Nephron (organoid): ENCODE measurements around the gene BRINP2.

Experiments
- H3K27ac Mint-ChIP-seq, 3 experiments: 2 replicates each; pipeline ENCODE4 v1.8.0; 2020; ENCODE audit warnings: mixed read lengths in 3 of 3, mild to moderate bottlenecking in 2 of 3, moderate library complexity in 1 of 3
- H3K27me3 Mint-ChIP-seq: 2 replicates; pipeline ENCODE4 v1.8.0; 2021; ENCODE audit warnings: low read depth, mild to moderate bottlenecking, moderate library complexity, mixed read lengths
- H3K36me3 Mint-ChIP-seq: 2 replicates; pipeline ENCODE4 v1.8.0; 2020; ENCODE audit warnings: low read depth, mixed read lengths
- H3K4me1 Mint-ChIP-seq: 2 replicates; pipeline ENCODE4 v1.8.0; 2020; ENCODE audit warnings: mixed read lengths
- H3K4me3 Mint-ChIP-seq, 3 experiments: 2 replicates each; pipeline ENCODE4 v1.8.0; 2020; ENCODE audit warnings: mild to moderate bottlenecking in 3 of 3, mixed read lengths in 3 of 3, moderate library complexity in 2 of 3
- H3K9me3 Mint-ChIP-seq: 2 replicates; pipeline ENCODE4 v1.8.0; 2020; ENCODE audit warnings: mixed read lengths
- CTCF ChIP-seq, 3 experiments: fragments of 200-600 bp; sonication (generic); IDR thresholded peaks; one replicate each; pipeline ENCODE4 v1.5.0; 2021; ENCODE audit warnings: antibody characterized with exemption in 3 of 3; ENCODE audit not compliant: unreplicated experiment in 3 of 3

Gene BRINP2, protein sequence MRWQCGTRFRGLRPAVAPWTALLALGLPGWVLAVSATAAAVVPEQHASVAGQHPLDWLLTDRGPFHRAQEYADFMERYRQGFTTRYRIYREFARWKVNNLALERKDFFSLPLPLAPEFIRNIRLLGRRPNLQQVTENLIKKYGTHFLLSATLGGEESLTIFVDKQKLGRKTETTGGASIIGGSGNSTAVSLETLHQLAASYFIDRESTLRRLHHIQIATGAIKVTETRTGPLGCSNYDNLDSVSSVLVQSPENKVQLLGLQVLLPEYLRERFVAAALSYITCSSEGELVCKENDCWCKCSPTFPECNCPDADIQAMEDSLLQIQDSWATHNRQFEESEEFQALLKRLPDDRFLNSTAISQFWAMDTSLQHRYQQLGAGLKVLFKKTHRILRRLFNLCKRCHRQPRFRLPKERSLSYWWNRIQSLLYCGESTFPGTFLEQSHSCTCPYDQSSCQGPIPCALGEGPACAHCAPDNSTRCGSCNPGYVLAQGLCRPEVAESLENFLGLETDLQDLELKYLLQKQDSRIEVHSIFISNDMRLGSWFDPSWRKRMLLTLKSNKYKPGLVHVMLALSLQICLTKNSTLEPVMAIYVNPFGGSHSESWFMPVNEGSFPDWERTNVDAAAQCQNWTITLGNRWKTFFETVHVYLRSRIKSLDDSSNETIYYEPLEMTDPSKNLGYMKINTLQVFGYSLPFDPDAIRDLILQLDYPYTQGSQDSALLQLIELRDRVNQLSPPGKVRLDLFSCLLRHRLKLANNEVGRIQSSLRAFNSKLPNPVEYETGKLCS

DNA sequence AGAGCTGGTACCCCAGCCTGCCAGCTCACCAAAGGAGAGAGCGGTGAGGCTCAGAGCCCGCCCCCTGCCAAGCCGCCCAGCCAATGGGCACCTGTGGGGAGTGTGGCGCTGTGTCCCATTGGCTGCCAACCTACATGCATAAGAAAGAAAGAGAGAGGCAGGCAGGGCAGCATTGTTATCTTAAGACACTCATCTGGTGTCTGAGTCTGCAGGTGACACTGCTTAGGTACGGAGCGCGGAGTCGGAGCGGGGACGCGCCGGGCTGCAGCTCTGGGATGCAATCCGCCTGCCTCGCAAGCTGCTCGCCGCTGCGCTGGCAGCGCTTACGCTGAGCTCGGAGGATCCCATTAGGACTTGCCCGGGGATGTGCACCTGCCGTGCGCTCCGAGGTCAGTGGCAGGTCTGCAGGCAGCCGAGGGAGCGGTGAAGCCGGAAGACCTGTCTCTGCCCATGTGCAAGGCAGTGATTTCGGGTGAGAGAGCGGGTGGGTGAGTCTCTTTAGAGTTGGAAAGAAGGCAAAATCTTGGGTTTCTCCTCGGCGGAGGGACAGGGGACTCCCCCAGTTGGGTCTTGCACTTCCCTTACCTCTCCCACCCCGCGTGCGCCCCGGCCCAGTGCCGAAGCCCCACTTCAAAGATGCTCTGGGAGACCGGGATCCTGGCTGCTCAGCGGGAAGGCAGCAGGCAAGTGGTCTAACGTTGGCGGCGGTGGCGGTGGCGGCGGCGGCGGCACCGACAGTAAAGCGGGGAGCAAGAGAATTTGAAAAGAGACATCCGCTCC lies at the start of gene BRINP2:
TSS of gene BRINP2 (plus strand) at position 203 of the 780 bp plus-strand sequence. CDS start 58,919 bp downstream, outside the sequence.
- Mint-ChIP-seq H3K36me3 (no peaks in the 10 kb centered on the region), H3K9me3 (no peaks in the 10 kb centered on the region), H3K4me3 (no peak within 1 kb of the TSS), H3K27ac (no peak within 1 kb of the TSS), H3K4me1 (peaks cover 5% of the 10 kb centered on the region), H3K27me3 (peaks cover 18% of the 10 kb centered on the region)
- TF ChIP-seq CTCF (IDR thresholded peaks at IDR 0.05; ENCODE audit: unreplicated experiment in 3 of 3) = no peak

DNA sequence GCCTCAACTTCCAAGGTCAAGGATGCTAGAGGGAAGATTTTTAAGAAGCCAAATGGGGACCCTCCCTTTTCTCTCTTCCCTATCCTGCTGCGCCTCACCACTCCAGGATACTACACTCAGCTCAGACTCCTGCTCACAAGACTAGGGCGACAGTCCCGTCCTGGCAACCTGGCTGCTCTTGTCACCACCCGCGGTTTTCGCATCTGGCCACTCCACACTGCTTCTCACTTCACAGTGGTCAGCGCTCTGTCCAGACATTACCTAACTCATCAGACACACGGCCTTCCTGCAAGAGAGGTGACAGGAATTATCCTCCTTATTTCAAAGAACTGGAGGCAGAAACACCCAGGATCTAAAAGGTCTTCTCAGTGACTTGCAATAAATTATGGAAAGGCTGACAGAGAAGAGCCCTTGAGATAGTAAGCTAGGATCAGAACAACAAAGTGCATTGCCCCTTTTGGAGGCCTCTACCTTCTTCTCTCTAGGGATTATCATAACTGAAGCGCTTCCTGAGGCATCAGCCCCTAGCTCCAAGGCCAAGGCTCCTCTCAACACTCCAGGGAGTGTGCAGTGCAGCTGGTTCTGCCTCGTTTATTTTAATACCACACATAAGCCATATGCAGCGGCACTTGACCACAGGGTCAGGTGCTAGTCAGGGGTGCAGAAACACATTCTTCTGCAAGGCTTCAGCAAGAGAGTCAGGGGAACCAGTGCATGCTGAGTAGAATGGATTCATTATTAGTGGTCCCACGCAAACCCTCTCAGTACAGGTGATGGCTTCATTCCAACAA lies 48.1 kb upstream of the BRINP2 start:
- Mint-ChIP-seq H3K4me1 (peaks cover 15% of the 10 kb centered on the region), H3K27me3 (peaks cover 6% of the 10 kb centered on the region), H3K9me3 (no peaks in the 10 kb centered on the region), H3K4me3 (no peak overlapping the region), H3K36me3 (peaks cover 3% of the 10 kb centered on the region), H3K27ac (no peak overlapping the region)
- no peak for TF ChIP-seq CTCF (IDR thresholded peaks at IDR 0.05; ENCODE audit: unreplicated experiment in 3 of 3)

DNA sequence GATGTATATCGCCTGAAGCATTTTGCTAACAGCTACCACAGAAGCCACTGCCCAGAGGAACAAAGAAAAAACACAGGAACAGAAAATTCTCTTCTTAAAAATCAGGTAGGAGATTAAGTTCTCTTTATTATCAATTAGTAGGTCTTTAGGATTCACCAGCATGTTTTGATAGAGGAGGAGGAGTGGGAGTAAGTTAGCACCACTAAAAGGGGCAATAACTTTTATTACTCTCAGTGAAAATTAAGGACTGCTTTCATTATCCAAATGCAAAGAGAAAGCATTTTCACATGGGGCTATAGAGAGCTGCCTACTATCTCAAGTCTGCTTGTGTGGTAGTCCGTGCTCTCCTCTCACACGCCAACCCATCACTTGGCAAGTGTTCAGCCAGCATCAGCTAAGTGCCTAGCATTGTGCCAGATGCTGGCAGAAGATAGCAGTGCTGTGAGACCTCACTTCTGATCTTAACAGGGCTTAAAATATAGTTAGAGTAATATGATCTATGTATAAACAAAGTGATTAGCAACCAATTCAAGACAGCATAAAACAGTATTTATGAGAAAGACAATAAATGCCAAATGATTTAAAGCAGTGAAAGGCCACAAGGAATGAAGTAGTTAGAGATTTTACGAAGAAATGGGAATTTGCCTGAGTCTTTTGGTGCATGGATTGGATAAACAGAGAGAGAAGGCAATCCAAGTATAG lies 46.0 kb upstream of the BRINP2 start:
- no peak overlapping the region for H3K4me3 Mint-ChIP-seq
- H3K27me3 Mint-ChIP-seq = peaks cover 6% of the 10 kb centered on the region
- no peak for TF ChIP-seq CTCF (IDR thresholded peaks at IDR 0.05; ENCODE audit: unreplicated experiment in 3 of 3)
- peaks cover 15% of the 10 kb centered on the region for H3K4me1 Mint-ChIP-seq
- H3K9me3 Mint-ChIP-seq = no peaks in the 10 kb centered on the region
- peak overlapping the region in 1 of 3 experiments; percentile 58 for H3K27ac Mint-ChIP-seq
- peaks cover 7% of the 10 kb centered on the region for H3K36me3 Mint-ChIP-seq

GRCh38 chr1:177126267-177126666 lies 44.5 kb upstream of the BRINP2 start:
- Mint-ChIP-seq H3K27ac (no peak overlapping the region), H3K36me3 (peaks cover 7% of the 10 kb centered on the region), H3K4me1 (peaks cover 15% of the 10 kb centered on the region), H3K9me3 (no peaks in the 10 kb centered on the region), H3K4me3 (no peak overlapping the region), H3K27me3 (peaks cover 6% of the 10 kb centered on the region)
- no peak for TF ChIP-seq CTCF (IDR thresholded peaks at IDR 0.05; ENCODE audit: unreplicated experiment in 3 of 3)
